ENCODE measurements around the gene KRTAP9-7.

The KRTAP9-7 gene

GRCh38 chr17:41322903-41323895 lies 47.7 kb downstream of the KRTAP9-7 start:
- no peak for DNase-seq

DNA sequence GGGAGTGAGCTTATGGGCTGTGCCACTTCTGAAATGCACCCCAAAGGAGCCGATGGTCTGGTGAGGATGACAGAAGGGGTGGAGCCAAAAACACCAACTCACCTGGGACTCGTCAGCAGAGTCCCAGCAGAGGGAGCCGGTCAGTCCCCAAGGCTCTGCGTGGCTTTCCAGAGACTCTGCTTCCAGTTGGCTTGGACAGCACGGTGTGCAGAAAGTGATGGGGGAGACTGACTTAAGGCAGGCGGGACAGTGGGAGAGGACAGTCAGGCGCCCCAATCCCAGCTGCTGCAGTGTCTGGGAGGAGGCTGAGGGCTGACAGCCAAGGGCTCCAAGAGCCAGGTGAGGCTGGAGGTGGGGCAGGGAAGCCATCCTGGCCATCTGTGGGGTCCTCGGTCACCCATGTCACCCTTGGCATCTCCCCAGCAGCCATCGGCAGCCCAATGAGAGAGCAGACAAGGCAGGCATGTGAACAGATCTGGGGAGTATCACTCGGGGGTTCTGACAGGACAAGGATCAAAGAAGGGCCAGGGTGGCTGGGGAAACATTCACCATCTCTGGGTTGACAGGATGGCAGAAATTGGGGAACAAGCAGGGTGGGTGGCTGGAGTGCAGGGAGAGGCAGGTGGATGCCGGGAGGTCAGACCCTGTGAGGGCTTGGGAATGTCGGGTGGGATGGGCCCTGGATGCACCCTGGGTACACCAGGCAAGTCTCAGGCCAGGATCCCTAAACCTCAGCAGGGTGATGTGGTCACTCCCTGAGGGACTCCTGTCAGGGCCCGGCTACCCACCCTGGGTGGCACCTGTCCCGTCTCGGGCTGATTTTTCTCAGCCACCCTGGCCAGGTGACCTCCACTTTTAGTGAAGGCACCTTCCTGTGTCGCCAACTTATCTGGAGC lies 48.9 kb downstream of the KRTAP9-7 start:
- DNase-seq = no peak

DNA sequence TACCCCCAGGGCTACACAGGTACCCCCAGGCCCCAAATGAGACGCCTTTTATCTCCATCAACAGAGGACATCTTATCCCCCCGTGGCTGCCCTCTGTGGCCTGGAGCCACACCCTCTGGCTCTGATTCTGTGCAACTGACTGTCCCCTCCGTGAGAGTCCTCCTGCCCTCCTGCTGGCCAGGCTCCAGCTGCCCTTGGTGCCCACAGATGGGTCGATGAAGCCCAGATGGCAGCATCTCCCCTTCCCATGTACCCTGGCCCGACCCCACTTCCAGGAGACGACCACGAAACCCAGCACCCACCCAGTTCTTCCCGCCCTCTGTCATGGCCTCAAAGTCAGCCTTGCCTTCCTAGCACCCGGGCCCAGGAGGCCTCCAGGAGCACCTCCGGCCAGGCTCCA lies 49.6 kb downstream of the KRTAP9-7 start:
- no peak for DNase-seq

GRCh38 chr17:41325611-41326010 lies 50.1 kb downstream of the KRTAP9-7 start:
- DNase-seq = no peak
